NB4 (cell line): ENCODE results near the gene STK38.

Source experiments
- CTCF ChIP-seq: IDR thresholded peaks from one replicate; pipeline ENCODE4 v1.5.1; 2012; ENCODE audit warnings: low read depth, low read length
- MAX ChIP-seq: IDR thresholded peaks from 2 replicates; pipeline ENCODE4 v1.6.1; 2011; ENCODE audit warnings: low read depth, low read length
- MYC ChIP-seq: IDR thresholded peaks from 2 replicates; pipeline ENCODE4 v1.6.1; 2011; ENCODE audit warnings: low read depth, low read length
- POLR2A ChIP-seq: IDR thresholded peaks from 2 replicates; pipeline ENCODE4 v1.6.1; 2011; ENCODE audit warnings: mild to moderate bottlenecking; ENCODE audit not compliant: insufficient read length; ENCODE audit errors: extremely low read depth

DNA sequence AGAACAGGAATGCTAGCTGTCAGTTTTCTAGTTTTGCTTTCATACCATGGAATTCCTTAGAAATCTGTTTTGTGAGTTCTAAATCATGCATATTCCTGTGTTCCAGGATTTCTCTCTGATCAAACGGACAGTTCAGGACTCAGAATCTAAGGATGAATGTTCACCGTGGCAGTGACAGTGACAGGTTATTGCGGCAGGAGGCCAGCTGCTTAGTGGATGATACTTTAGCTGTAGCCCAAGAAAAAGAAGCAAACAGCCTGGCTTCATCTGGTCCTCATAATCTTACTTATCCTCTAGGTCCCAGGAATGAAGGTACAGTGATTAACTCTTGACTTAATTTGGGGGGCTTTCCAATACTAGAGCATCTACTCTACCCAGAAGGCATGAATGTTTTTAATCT is 77.3 kb downstream of the STK38 start:
- no peak for TF ChIP-seq CTCF
- TF ChIP-seq POLR2A = no peak
- no peak for TF ChIP-seq MAX
- no peak for TF ChIP-seq MYC
